A673 (cell line): ENCODE measurements around the gene B9D1.

ENCODE experiments used
- EZH2 ChIP-seq: fragments of 200-600 bp; sonication (generic); IDR thresholded peaks from 2 replicates; pipeline ENCODE4 v1.6.1; 2017; ENCODE audit warnings: borderline replicate concordance, low read depth, mild to moderate bottlenecking, mixed read lengths, antibody characterized with exemption, low read length; ENCODE audit not compliant: poor library complexity, severe bottlenecking
- TF ChIP-seq, protein P1 (sequence below): fragments of 300-800, 200-600 bp; sonication (generic); conservative IDR thresholded peaks from 2 replicates; pipeline ENCODE4 v1.5.1; 2017; ENCODE audit warnings: low read depth, mild to moderate bottlenecking, antibody characterized with exemption, low read length, moderate library complexity, mixed read lengths

DNA sequence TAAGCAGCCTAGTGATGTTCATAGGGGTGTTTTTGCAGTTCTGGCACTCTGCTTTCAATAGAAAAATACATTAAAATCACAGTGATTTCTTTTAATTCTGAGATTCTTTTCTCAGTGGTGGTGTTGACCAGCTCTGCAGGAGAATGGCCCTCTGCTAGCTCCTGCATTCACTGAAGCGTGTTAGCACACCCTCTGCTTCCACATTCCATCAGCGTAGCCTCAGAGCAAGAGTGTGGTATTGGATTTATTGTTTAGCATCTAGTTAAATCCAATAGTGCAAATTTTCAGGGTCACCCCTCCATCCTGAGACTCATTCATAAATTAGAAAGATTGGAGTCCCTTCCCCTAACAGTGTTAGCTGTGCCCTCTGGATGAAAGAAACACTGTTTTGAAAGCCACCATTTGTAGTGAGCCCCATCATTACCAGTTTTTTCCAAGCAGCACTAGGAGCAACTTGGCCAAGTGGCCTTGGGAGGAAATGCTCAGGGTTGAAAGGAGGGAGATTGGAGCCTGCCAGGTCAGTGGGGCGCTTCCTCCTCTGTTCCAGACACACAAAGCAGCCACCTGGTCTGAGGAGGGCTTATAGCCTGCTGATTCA, 45.7 kb downstream of the B9D1 start:
- TF ChIP-seq, protein P1, sequence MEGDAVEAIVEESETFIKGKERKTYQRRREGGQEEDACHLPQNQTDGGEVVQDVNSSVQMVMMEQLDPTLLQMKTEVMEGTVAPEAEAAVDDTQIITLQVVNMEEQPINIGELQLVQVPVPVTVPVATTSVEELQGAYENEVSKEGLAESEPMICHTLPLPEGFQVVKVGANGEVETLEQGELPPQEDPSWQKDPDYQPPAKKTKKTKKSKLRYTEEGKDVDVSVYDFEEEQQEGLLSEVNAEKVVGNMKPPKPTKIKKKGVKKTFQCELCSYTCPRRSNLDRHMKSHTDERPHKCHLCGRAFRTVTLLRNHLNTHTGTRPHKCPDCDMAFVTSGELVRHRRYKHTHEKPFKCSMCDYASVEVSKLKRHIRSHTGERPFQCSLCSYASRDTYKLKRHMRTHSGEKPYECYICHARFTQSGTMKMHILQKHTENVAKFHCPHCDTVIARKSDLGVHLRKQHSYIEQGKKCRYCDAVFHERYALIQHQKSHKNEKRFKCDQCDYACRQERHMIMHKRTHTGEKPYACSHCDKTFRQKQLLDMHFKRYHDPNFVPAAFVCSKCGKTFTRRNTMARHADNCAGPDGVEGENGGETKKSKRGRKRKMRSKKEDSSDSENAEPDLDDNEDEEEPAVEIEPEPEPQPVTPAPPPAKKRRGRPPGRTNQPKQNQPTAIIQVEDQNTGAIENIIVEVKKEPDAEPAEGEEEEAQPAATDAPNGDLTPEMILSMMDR = no peak
- no peak for TF ChIP-seq EZH2
